ENCODE measurements around the gene STAG3.

- TF ChIP-seq CTCF (conservative IDR thresholded peaks at IDR 0.05; ENCODE audit: low read length): no peak
- no peak for TF ChIP-seq EZH2phosphoT487 (IDR thresholded peaks at IDR 0.05; ENCODE audit: borderline replicate concordance)
These were observed 20.7 kb upstream of the STAG3 start for GRCh38 chr7:100157069-100157333.
